IMR-90 (cell line): Measurements from ENCODE around the gene ZNF587B. TPM values are rescaled to one million over a fixed set of nuclear protein-coding genes. Genes with fewer than 3 reads are reported as not detected.
"Not testable (repeated sequence)": the region's sequence is repeated elsewhere in the genome, so short reads cannot be mapped to it uniquely, and the experiment has no call there.

Experiments
- ATAC-seq: fragments of 200-7000 bp; cut with Tn5 transposase; 2 replicates; pipeline ENCODE4 v1.9.1; 2020; ENCODE audit warnings: low read depth, mild to moderate bottlenecking, moderate library complexity
- BruUV-seq: library from RNA; stranded (reverse); fragments of 400-500 nt; replicated peaks from 2 replicates; lab custom pipeline; 2021; lab: Mats Ljungman, UMichigan
- CTCF ChIA-PET: fragments of 300-600 bp; formaldehyde crosslinking; extraction: SDS; loops from one replicate; lab custom pipeline; 2021; ENCODE audit warnings: antibody characterized with exemption; lab: Yijun Ruan, JAX
- POLR2A ChIA-PET: fragments of 300-600 bp; sonication (Branson Sonifier 250); formaldehyde crosslinking; loops from one replicate; lab custom pipeline; 2022; ENCODE audit warnings: antibody characterized with exemption; ENCODE audit not compliant: unreplicated experiment; lab: Charles Lee
- DNase-seq: peaks from one replicate; pipeline ENCODE4 v3.0.0; 2013
- H2AFZ ChIP-seq: replicated peaks from 2 replicates; pipeline ENCODE3; 2013; ENCODE audit warnings: low read length, mild to moderate bottlenecking; ENCODE audit not compliant: poor library complexity
- H2AK5ac ChIP-seq: 2 replicates; pipeline ENCODE4 v1.6.1; 2013; ENCODE audit warnings: low read depth, low read length, inconsistent platforms
- H2AK9ac ChIP-seq: replicated peaks from 2 replicates; pipeline ENCODE3; 2013; ENCODE audit warnings: mild to moderate bottlenecking, low read depth, low read length, moderate library complexity; ENCODE audit not compliant: poor library complexity
- H2BK120ac ChIP-seq: 2 replicates; pipeline ENCODE4 v1.6.1; 2013; ENCODE audit warnings: low read depth, low read length, inconsistent platforms
- H2BK15ac ChIP-seq: 3 replicates; pipeline ENCODE4 v1.6.1; 2013; ENCODE audit warnings: low read depth, low read length, inconsistent platforms
- H2BK20ac ChIP-seq: 2 replicates; pipeline ENCODE4 v1.6.1; 2013; ENCODE audit warnings: low read depth, mild to moderate bottlenecking, inconsistent platforms, low read length, moderate library complexity
- H2BK5ac ChIP-seq: 2 replicates; pipeline ENCODE4 v1.6.1; 2013; ENCODE audit warnings: mild to moderate bottlenecking, low read depth, low read length, inconsistent platforms; ENCODE audit not compliant: poor library complexity, severe bottlenecking
- H3K14ac ChIP-seq: replicated peaks from 2 replicates; pipeline ENCODE4 v1.6.1; 2013; ENCODE audit warnings: low read depth, low read length, inconsistent platforms
- H3K18ac ChIP-seq: 2 replicates; pipeline ENCODE4 v1.6.1; 2013; ENCODE audit warnings: low read depth, low read length, control low read depth
- H3K23ac ChIP-seq: 2 replicates; pipeline ENCODE4 v1.6.1; 2013; ENCODE audit warnings: low read depth, low read length, inconsistent platforms
- H3K27ac ChIP-seq: 2 replicates; pipeline ENCODE4 v1.5.1; 2013; ENCODE audit warnings: mild to moderate bottlenecking, control low read depth, low read length; ENCODE audit not compliant: insufficient read depth
- H3K27me3 ChIP-seq: 2 replicates; pipeline ENCODE4 v1.6.1; 2013; ENCODE audit warnings: low read length; ENCODE audit not compliant: control insufficient read depth, insufficient read depth
- H3K36me3 ChIP-seq: 2 replicates; pipeline ENCODE4 v1.6.1; 2013; ENCODE audit warnings: low read length, mixed read lengths; ENCODE audit not compliant: control insufficient read depth, insufficient read depth
- H3K4ac ChIP-seq: 2 replicates; pipeline ENCODE4 v1.6.1; 2013; ENCODE audit warnings: low read depth, low read length, inconsistent platforms
- H3K4me1 ChIP-seq: 2 replicates; pipeline ENCODE4 v1.6.1; 2013; ENCODE audit warnings: low read length, mixed read lengths; ENCODE audit not compliant: control insufficient read depth, insufficient read depth
- H3K4me2 ChIP-seq: 2 replicates; pipeline ENCODE4 v1.6.1; 2013; ENCODE audit warnings: low read depth, mild to moderate bottlenecking, control low read depth, low read length, moderate library complexity
- H3K4me3 ChIP-seq: 2 replicates; pipeline ENCODE4 v1.5.1; 2013; ENCODE audit warnings: low read depth, mild to moderate bottlenecking, control low read depth, low read length, moderate library complexity; ENCODE audit not compliant: insufficient read depth
- H3K56ac ChIP-seq: 2 replicates; pipeline ENCODE4 v1.6.1; 2013; ENCODE audit warnings: low read length, inconsistent platforms; ENCODE audit not compliant: insufficient read depth; ENCODE audit errors: extremely low read depth
- H3K79me1 ChIP-seq, 2 experiments: 2 replicates each; pipeline ENCODE4 v1.6.1; 2013; ENCODE audit warnings: low read length in 2 of 2, inconsistent platforms in 1 of 2, low read depth in 1 of 2
- H3K9ac ChIP-seq: 2 replicates; pipeline ENCODE4 v1.6.1; 2013; ENCODE audit warnings: low read depth, low read length, control low read depth
- H3K9me1 ChIP-seq: 2 replicates; pipeline ENCODE4 v1.6.1; 2013; ENCODE audit warnings: low read length, inconsistent platforms; ENCODE audit not compliant: insufficient read depth
- H3K9me3 ChIP-seq: 2 replicates; pipeline ENCODE4 v1.6.1; 2013; ENCODE audit warnings: low read length; ENCODE audit not compliant: control insufficient read depth, insufficient read depth
- H4K20me1 ChIP-seq: 2 replicates; pipeline ENCODE4 v1.6.1; 2013; ENCODE audit warnings: low read length, inconsistent platforms; ENCODE audit not compliant: insufficient read depth
- H4K5ac ChIP-seq: 2 replicates; pipeline ENCODE4 v1.6.1; 2013; ENCODE audit warnings: mild to moderate bottlenecking, low read depth, low read length, control low read depth
- H4K8ac ChIP-seq, 2 experiments: 2 replicates each; pipeline ENCODE4 v1.6.1; 2013; ENCODE audit warnings: low read depth in 2 of 2, low read length in 2 of 2, control low read depth in 1 of 2, inconsistent platforms in 1 of 2
- H4K91ac ChIP-seq: 2 replicates; pipeline ENCODE4 v1.6.1; 2013; ENCODE audit warnings: low read depth, low read length, inconsistent platforms; ENCODE audit not compliant: insufficient read depth
- WGBS, 2 experiments: methylation state at CpG; one replicate each; pipeline versions ENCODE4 v1.1.5 to v1.1.7; 2013; ENCODE audit warnings: missing lambda C conversion rate in 2 of 2; ENCODE audit not compliant: insufficient read length in 1 of 2; ENCODE audit errors: extremely low coverage in 2 of 2; 5-methylcytosine and 5-hydroxymethylcytosine counted together
- dilution Hi-C: fragments of 300-500 bp; cut with HindIII; formaldehyde crosslinking; loops from one replicate; pipeline ENCODE4 v1.14.3; 2018; ENCODE audit warnings: low sequenced_read_pairs; ENCODE audit not compliant: unreplicated experiment
- in situ Hi-C: fragments of 300-500 bp; cut with MboI; formaldehyde crosslinking; loops from 3 replicates; pipeline ENCODE4 v1.14.3; 2019; ENCODE audit warnings: low sequenced_read_pairs, inconsistent platforms, mixed read lengths
- intact Hi-C: fragments of 100-400 bp; cut with micrococcal nuclease; formaldehyde crosslinking; loops from 2 replicates; pipeline ENCODE4 v1.10.0; 2022
- polyA plus RNA-seq, 3 experiments: library from polyadenylated mRNA; depleted of rRNA; stranded (reverse); fragments of >200 nt; gene quantifications; 2 replicates each; pipeline ENCODE4 v1.2.3, GENCODE V29; 2012; ENCODE audit warnings: low replicate concordance in 1 of 3
- total RNA-seq: library from RNA; depleted of rRNA; stranded (reverse); fragments of >200 nt; gene quantifications from 2 replicates; pipeline ENCODE4 v1.2.3, GENCODE V29; 2012

Gene ZNF587B
- total and polyA plus RNA-seq, 2 of the 4 experiments (the other 2 are of a cell fraction): 3.7 to 33.9 TPM

DNA sequence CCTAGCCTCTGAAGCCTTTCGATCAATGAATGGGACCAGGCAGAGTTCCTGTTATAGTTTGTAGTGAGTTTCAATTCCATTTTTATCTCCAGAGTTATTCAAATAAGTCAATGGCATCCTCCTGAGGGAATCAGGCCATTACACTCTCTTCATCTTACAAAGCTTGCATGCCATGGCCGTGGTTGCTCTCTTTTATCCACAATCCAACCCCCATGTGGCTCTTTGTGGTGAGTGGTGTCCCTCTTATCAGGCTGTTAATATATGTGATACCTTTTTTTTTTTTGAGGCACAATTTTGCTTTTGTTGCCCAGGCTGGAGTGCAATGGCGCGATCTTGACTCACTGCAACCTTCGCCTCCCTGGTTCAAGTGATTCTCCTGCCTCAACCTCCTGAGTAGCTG is 6.9 kb downstream of the ZNF587B start:
- H3K56ac ChIP-seq, H3K9ac ChIP-seq, H3K14ac ChIP-seq, H2BK15ac ChIP-seq, H2BK20ac ChIP-seq, H2BK120ac ChIP-seq, H2AK5ac ChIP-seq, DNase-seq, H3K4me3 ChIP-seq, POLR2A ChIA-PET, H4K91ac ChIP-seq, BruUV-seq, H3K4me2 ChIP-seq, H3K4me1 ChIP-seq, H3K4ac ChIP-seq, H3K9me3 ChIP-seq, H3K23ac ChIP-seq, H3K18ac ChIP-seq, H3K27ac ChIP-seq, H4K8ac ChIP-seq, dilution Hi-C loops, H3K9me1 ChIP-seq, CTCF ChIA-PET, H2AK9ac ChIP-seq, intact Hi-C loops, H3K27me3 ChIP-seq, H2BK5ac ChIP-seq, H4K5ac ChIP-seq, H2AFZ ChIP-seq, ATAC-seq, in situ Hi-C loops: not testable (repeated sequence)
- peaks cover 34% of the 10 kb centered on the region for H4K20me1 ChIP-seq
- no CpG with 5 or more reads among the region's 5 CpGs for WGBS, 2 experiments
- H3K79me1 ChIP-seq: peaks cover 7 to 32% of the 10 kb centered on the region in 2 experiments
- peaks cover 11% of the 10 kb centered on the region for H3K36me3 ChIP-seq

DNA sequence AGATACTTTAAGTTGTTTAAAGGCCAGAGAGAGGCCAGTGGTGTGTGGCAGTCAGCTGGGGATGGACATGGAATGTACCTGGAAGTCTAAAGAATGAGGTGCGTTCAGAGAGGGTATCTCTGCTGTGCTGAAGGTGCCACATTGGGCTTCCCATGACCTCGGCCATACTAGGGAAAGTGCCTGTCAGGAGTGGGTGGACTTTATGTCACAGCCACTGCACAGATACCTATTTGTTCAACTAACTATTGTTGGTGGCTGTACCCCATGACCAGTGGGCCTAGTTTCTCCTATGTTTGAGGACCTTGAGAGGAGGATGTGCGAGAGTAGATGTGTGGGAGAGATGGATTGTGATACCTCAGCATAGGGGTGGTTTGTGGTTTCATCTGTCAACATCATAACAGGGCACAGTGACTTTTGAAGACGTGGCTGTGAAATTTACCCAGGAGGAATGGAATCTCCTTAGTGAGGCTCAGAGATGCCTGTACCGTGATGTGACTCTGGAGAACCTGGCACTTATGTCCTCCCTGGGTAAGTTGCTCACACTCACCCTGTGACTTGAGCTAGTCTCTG is 8.6 kb downstream of the ZNF587B start:
- H3K56ac ChIP-seq, H3K23ac ChIP-seq, H4K91ac ChIP-seq, H2AK5ac ChIP-seq, H3K9me1 ChIP-seq, H4K8ac ChIP-seq, POLR2A ChIA-PET, H3K4me3 ChIP-seq, ATAC-seq, CTCF ChIA-PET, intact Hi-C loops, H2BK5ac ChIP-seq, DNase-seq, H3K4ac ChIP-seq, H2AFZ ChIP-seq, dilution Hi-C loops, H2AK9ac ChIP-seq, BruUV-seq, H3K18ac ChIP-seq, H3K9ac ChIP-seq, H3K27ac ChIP-seq, H3K14ac ChIP-seq, H2BK20ac ChIP-seq, H3K27me3 ChIP-seq, H2BK120ac ChIP-seq, H3K4me2 ChIP-seq, H4K5ac ChIP-seq, H2BK15ac ChIP-seq, in situ Hi-C loops, H3K4me1 ChIP-seq, H3K9me3 ChIP-seq: not testable (repeated sequence)
- H3K79me1 ChIP-seq: peaks cover 18 to 43% of the 10 kb centered on the region in 2 experiments
- peaks cover 44% of the 10 kb centered on the region for H4K20me1 ChIP-seq
- peaks cover 20% of the 10 kb centered on the region for H3K36me3 ChIP-seq
- no CpG with 5 or more reads among the region's 5 CpGs for WGBS, 2 experiments
